Kasumi-1 (cell line): ENCODE results near the gene PLSCR5.

Experiments used
- DNase-seq, 2 experiments: peaks; one replicate each; lab custom pipeline; 2025; lab: John Stamatoyannopoulos, UW

Gene PLSCR5

GRCh38 chr3:146544002-146544928, 60.9 kb downstream of the PLSCR5 start, which contains the start of gene PLSCR1:
TSS of gene PLSCR1 (minus strand) at chr3:146544607. CDS start at chr3:146536552, 8,055 bp downstream.
- peak; percentile 98 for DNase-seq

- DNase-seq: peak in 1 of 2 experiments; percentile 44
Measured at GRCh38 chr3:146543461-146544001, 61.6 kb downstream of the PLSCR5 start.

GRCh38 chr3:146542978-146543377, 62.2 kb downstream of the PLSCR5 start:
- peak in 1 of 2 experiments; percentile 18 for DNase-seq

- peak in 1 of 2 experiments; percentile 13 for DNase-seq
Measured at GRCh38 chr3:146542179-146542578, 63.0 kb downstream of the PLSCR5 start.

GRCh38 chr3:146540978-146541377, 64.2 kb downstream of the PLSCR5 start:
- no peak for DNase-seq

GRCh38 chr3:146540236-146540635, 64.9 kb downstream of the PLSCR5 start:
- DNase-seq: no peak

GRCh38 chr3:146539315-146539714, 65.8 kb downstream of the PLSCR5 start:
- no peak for DNase-seq

DNA sequence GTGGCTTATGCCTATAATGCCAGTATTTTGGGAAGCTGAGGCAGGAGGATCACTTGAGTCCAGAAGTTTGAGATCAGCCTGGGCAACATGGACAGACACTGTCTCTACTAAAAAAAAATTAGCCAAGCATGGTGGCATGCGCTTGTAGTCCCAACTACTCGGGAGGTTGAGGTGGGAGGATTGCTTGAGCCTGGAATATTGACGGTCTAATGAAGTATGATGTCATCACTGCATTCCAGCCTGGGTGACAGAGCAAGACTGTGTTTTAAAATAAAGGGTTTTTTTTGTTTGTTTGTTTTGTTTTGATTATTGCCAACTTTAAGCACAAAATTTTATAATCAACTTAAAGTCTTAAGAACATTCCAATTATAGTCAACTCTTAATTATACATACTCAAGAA, 67.5 kb downstream of the PLSCR5 start:
- no peak for DNase-seq

DNA sequence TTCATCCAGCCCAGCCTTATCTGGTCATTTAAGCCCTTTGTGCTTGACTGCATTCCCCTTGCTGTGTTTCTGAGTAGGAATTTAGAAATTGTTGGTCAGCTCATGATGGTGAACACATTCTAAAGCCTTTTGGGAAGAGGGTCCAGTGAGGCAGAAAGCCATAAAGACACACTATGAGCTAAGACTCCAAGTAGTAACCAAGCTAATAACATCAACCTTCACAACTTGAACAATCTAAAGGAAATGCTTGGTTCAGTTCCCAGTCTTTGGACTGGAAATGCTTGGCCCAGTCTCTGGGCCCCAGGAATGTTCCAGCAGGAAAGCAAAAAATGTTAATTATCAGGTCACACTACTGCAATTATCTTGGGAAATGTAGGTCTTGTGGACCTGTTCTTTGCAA, 68.5 kb downstream of the PLSCR5 start:
- DNase-seq: no peak
